Spleen (tissue), 7 donors: Measurements from ENCODE around the gene UGCG.

Experiments used
- CTCF ChIP-seq, 11 experiments: fragments of 200-600 bp in 7 of 11; fragments of 450-650 bp in 4 of 11; sonication (generic) in 4 of 11; IDR thresholded peaks in 8 of 11; conservative IDR thresholded peaks in 3 of 11; 1 replicate in 7 of 11; 2 replicates in 4 of 11; pipeline versions ENCODE4 v1.4.0 to v1.8.0; 2016 to 2021; ENCODE audit warnings: antibody characterized with exemption in 11 of 11, inconsistent platforms in 4 of 11, mild to moderate bottlenecking in 1 of 11
- POLR2A ChIP-seq, 3 donors: fragments of 450-650 bp; IDR thresholded peaks; one replicate each; pipeline ENCODE4 v1.5.1; 2017; ENCODE audit warnings: antibody characterized with exemption in 3 of 3, mild to moderate bottlenecking in 1 of 3
- POLR2AphosphoS5 ChIP-seq, 3 donors: sonication (generic); formaldehyde crosslinking; IDR thresholded peaks; one replicate each; pipeline ENCODE4 v1.5.1; 2017; ENCODE audit warnings: antibody characterized with exemption in 3 of 3
- donor health status: DM: no; HTN: no; CAD: no; lungs with moderate emphysema.
- donor health status: DM: no; HTN: no; CAD: no.
- donor health status: DM: no; HTN: no; CAD: no.

GRCh38 chr9:111957856-111958631 lies 61.4 kb downstream of the UGCG start:
- TF ChIP-seq CTCF (IDR thresholded peaks at IDR 0.05 in 8 of 11, conservative IDR thresholded peaks at IDR 0.05 in 3 of 11) (no peak), POLR2A (IDR thresholded peaks at IDR 0.05) (no peak), POLR2AphosphoS5 (IDR thresholded peaks at IDR 0.05) (peak in 1 of 3 donors; percentile 69)
